ENCODE results near the gene CDR2.

GRCh38 chr16:22336581-22336980 is 37.8 kb downstream of the CDR2 start:
- TF ChIP-seq CTCF (IDR thresholded peaks at IDR 0.05) (no peak), EZH2 (IDR thresholded peaks at IDR 0.05; ENCODE audit: borderline replicate concordance, insufficient read depth, low read depth, low read length, poor library complexity, severe bottlenecking) (no peak)
